SW 1271 (cell line): ENCODE results near the gene CAMKMT.

Experiments used
- DNase-seq, 2 experiments: peaks; one replicate each; lab custom pipeline; 2025; lab: John Stamatoyannopoulos, UW

The CAMKMT gene

DNA sequence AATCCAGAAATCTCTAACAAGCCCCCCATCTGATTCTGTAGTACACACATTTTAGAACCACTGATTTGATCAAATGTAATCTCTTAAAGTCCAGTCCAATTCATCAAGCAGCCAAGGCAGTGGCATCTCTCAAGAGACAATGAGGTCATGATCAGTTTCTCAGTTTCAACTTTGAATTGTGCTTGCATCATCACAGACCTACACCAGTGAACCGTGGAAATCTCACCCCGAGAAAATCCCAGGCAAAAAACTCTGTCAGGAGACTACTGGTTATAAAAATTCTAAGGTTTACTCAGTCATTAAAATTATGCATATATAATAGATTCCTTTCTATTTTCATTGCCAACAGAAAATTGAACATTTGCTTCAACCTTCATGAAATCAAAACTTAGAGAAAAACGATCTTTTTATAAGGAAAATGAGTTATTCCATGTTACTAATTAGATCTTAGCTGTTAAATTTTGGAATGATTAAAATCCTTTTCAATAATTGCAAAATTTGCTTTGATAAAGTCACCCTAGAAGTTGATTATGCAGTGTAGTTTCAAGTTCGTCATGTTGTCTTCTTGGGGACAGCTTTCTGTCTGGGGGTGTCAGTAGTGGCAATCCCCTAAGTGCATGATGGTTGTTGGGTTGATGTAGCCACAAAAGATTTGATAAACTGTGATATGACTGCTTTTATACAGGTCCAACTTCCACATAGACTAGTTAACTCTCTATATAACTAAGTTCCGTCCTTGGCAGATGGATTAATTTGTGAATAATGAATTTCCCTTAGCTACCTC, 235.0 kb downstream of the CAMKMT start:
- DNase-seq, result no peak

DNA sequence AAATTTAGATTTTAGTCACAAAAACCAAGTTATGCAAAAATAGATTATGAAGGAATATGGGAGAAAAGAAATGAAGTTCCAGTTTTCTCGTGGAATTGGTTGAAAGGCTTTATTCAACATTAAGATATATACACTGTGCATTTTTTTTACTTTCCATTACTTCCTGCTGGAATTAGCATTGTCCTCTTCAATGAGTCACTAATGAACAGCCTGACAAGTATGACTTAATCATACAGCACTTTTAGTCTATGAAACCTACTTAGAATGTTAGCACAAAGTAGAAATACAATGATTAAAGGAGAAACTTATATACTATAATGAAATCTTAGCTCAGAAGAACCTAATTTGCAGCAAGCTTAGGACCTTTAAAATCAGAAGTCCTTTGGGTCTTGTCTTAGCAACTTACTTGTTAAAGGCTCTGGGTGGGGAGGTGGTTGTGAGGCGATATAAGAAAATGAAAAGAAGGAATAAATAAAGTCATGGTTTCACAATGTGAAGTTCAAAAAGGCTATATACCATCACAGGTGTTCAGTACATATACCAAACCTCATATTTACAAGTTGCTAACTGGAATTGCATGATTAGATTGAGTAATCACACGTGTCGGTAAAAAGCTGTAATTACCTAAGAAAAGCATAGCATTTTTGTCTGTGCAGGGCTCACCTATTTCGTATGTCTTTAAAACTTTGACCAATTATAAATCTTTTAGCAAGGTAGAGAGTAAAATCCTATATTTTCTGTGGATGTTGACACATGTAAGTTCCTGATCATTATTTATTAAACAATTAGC, 236.8 kb downstream of the CAMKMT start:
- DNase-seq, result no peak

DNA sequence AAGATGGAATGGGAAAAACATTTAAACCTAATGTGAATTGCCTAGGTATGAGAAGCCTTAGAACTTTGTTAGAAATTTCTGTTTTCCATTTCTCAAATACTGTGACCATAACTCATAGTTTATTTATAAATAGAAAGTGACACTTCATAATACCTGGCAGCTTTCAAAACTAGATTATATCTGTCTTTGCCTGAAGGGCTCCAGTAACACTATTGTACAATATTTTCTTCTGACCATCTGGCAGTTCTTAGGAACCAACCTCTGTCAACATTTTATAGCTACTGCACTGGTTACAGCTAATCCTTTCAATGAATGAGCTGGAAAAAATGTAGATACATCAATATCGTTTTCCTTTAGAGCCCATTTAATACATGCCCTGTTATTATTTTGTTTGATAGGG, 237.4 kb downstream of the CAMKMT start:
- DNase-seq, result no peak

DNA sequence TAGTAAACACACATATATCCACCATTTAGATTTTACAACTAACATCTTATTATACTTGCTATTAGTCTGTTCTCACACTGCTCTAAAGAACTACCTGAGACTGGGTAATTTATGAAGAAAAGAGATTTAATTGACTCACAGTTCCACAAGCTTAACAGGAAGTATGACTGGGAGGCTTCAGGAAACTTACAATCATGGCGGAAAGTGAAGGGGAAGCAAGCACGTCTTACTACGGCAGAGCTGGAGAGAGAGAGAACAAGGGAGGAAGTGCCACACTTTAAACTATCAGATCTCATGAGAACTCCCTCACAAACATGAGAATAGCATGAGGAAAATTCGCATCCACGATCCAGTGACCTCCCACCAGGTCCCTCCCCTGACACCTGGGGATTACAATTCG, 240.7 kb downstream of the CAMKMT start:
- no peak for DNase-seq

DNA sequence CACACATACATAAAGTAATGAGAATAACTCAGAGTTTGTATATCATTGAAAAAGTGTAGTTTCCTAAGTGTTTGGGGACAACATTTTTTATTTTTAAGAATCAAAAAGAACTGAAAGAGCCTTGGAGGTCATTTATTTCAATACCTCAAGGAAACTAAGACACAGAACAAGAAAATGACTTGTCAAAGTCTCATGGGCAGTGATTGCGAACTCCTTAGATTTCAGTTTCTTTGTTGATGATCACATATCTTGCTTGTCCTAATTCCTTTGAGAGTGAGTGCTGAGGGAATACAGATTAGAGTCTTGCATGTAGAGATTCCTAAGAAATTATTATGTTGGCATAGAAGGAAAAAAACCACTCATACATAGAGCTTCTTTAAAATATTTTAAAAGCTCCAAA, 243.8 kb downstream of the CAMKMT start:
- no peak for DNase-seq

DNA sequence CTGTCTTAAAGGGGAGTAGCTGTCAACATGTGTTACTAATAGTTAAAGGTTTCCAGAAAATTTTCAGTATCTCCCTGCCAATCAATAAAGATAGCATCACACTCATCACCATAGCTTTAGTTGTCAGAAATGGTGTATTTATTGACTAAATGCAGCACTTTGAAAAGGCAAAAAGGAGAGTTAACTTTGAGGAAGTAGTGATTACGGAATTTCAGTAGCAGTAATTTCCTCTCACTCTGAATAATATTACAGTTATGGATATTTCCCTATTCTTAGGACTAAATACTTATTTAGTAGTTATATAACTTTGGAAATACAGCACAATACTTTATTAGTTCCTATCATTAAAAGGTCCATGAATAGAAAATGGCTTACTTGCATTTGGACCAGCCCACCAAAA, 250.5 kb downstream of the CAMKMT start:
- no peak for DNase-seq

DNA sequence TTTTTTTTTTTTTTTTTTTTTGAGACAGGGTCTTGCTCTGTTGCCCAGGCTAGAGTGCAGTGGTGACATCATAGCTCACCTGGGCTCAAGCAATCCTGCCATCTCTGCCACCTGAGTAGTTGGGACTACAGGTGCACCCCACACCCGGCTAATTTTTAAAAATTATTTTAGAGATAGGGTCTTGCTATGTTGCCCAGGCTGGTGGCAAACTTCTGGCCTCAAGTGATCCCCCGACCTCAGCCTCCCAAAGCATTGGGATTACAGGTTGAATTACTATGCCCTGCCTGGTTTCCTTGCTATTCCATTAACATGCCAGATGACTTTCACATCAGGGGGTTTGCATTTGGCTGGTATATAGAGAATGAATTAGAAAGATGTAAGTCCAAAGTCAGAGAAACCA, 253.2 kb downstream of the CAMKMT start:
- no peak for DNase-seq

DNA sequence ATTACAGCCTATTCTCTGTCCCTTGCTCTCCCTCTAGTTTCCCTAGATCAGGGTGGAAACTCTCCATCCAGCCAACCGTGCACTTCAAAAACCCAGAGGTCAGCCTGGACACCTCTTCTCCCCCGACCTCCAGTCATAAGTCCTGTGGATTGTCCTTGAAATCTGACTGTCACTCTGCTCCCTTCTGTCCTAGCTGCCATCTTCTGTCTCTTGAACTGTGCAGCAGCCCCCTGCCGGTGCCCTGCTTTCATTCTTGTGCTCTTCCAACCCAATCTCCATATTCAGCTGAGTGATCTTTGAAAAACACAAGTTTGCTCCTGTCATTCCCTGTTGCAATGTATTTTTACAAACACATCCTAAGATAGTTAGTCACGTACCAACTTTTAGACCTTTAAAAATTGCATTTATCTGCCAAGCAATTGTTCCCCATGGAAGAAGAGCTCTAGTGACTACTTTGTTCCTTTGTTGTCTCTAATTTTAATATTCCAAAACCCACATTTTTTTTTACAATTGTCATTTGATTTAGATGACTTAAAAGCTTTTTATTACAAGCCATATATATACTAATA, 254.3 kb downstream of the CAMKMT start:
- DNase-seq, result no peak

DNA sequence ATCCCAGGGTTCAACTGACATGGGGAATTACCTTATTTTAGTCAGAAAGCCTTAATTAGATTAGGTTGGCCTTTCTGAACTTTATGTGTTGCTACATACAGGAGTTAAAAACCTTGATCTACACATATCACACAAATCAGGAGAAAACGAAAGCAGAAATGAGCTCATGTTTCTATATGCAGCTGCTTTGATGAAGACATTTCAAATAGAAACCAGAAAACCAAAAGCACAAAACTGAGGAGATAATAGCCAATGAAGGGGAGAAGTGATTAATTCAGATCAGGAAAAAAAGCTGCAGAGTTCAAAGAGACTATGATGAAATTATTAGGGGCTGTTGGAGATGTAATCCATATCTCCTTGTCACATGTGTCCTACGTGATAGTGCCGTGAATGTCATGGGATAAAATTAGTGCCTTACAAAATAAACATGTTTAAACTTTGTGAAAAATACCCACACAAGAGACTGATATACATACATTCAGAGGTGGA, 255.0 kb downstream of the CAMKMT start:
- no peak for DNase-seq

DNA sequence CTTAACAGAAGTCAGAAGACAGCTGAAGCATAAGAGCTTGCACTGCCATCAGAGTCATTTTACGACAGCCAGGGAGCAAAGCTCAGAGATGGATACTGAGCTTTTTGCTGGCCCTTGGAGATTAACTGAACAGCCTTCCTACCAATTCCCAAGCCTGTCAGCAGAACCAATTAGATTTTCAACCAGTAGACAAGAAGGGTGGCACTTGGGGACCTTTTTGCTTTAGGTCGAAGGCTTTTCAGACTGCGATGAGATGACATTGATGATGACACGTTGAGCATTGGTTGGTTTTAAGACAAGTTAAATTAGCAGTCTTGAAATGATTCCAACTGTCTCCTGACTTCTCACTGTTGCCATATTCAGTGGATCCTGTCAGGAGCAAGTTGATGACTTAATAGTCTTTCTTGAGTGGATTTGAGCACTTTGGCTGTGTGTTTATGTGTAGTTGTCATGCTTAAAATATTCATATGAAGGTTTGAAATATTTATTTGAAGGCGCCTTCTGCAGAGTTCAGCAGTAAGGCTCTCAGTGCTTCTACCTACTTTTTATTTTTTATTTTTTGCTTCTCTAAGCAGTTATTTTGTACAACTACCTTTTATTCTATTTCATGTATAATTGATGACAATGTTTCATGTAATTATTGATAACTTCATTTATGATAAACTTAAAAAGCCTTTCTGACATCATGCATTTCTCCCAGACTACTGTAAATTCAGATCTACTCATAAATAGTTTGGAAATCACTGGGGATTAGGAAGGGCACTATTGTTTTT, 256.7 kb downstream of the CAMKMT start:
- no peak for DNase-seq

DNA sequence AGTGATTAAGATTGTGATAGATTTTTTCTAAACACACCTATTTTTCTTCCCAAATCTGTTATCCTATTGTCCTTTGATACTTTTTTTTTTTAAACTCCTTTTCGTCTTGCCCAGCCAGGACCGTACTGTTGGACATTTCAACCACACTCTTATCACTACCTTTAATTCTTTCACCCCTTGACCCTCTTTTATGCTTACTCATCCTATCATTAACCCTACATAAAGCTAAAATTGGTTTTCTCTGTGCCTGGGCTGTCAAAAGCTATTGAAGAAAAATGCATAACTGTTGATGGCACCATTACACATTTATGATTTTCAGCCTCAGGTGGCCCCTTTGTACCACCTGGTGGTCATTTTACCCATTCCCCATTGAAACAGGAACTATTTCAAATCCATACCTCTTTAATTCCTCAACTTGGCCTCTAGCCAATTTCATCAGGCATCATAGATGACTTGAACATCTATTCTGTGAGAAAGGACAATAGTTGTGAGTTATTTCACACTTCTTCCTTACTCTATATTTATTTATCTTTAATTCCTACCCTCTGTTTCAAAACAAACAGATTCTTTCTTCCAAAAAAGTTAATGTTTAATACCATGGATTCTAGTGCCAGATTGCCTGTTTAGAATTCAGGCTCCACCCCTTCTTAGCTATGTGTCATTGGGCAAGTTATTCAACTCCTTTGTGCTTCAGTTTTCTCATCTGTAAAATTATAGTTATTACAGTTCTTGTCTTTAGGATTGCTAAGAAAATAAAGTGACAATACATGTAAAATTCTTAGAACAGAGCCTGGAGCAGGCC, 258.6 kb downstream of the CAMKMT start:
- no peak for DNase-seq

DNA sequence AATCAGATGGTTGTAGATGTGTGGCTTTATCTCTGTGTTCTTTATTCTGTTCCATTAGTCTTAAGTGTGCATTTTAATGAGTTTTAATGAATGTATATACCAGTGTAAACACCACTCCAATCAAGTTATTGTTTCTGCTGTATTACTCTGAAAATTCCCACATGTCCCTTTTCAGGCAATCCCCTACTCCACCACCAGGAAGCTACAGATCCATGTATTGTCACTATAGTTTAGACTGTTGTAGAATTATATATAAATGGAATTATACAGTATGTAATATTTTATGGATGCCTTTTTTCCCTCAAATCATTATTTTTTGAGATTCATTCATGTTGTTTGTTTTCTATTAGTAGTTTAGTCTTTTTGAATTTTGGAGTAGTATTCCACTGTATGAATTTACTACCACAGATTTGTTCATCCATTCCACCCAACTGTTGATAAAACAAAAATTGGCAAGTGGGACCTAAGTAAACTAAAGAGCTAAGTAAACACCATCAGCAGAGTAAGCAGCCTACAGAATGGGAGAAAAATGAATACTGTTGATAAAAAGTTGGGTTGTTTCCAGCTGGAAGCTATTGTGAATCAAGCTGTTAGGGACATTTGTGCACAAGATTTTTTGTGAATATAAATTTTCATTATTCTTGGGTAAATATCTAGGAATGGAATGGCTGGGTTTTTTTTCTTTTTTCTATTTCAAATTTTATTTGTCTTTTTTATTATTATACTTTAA, 262.0 kb downstream of the CAMKMT start:
- DNase-seq, result no peak

DNA sequence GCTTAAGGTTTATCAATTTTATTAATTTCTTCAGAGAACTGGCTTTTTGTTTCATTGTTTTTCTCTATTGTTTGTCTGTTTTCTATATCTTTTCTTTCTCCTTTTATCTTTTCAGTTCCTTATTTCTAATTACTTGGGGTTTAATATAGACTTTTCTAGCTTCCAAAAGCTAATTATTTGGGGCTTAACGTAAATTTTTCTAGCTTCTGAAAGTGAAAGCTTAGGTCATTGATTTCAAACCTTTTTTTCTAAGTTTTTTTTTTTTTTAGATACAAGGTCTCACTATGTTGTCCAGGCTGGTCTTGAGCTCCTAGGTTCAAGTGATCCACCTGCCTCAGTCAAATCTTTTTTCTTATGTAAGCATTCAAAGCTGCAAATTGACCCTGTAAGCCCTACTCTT, 266.6 kb downstream of the CAMKMT start:
- no peak for DNase-seq

DNA sequence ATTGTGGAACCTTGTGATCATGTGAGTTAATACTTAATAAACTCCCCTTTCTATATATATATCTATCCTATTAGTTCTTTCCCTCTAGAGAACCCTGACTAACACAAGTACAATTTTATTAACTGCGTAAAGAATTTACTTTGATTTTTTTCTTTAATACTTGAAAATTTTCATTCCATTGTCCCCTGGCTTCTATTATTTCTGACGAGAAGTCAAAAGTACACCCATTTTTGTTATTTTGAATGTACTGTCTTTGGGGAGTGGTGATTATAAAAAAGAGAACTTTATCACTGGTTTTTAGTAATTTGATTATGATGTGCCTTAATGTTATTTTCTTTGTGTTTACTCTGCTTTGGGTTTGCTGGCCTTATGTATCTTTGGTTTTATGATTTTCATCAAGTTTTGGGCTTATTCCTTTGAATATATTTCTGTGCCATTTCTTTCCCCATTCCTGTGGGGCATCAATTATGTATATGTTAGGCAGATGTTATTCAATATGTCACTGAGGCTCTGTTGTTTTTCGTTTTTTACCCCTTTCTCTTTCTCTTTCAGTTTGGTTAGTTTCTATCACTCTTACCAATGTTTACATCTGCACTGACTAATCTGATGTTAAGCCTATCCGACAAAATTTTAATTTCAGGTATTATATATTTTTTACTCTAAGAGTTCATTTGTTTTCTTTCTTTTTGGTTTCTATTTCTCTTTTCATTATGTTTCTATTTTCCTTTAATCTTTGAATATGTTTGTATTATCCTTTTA, 271.4 kb downstream of the CAMKMT start:
- DNase-seq, result no peak

DNA sequence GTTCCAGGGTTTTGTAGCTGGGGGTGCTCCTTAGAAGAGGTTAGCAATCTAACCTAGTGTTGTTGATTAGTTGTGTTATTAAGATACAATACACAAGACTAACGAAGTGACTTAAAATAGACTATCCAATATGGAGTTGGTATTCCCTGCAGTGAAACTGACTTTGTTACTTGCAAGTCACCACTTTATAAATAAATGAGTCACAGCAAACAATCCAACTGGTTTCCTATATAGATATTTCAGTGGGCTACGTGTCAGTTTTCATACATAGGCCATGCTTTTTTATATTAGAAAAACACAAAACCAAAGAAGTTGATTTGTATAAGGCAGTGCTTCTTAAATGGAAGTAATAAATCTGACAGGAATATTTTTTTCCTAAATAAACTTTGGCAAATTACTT, 274.0 kb downstream of the CAMKMT start:
- no peak for DNase-seq

DNA sequence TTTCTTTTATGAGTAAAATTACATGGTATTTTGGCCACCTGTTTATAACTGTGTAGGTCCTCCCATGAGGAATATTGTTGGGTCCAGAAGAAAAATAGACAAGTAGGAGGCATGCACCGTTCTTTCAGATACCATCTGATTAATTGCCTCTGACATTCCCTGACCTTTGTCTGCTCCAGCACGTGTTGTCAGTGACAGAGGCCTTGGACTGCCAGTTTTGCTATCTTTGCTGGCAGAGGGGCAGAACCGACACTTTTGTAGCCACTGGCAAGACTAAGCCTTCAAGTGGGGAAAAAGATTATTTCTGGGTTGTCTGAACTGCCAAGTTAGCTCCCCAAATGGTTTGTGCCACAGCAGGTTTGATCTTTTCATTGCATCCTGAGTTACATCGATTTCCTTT, 276.9 kb downstream of the CAMKMT start:
- DNase-seq, result no peak

DNA sequence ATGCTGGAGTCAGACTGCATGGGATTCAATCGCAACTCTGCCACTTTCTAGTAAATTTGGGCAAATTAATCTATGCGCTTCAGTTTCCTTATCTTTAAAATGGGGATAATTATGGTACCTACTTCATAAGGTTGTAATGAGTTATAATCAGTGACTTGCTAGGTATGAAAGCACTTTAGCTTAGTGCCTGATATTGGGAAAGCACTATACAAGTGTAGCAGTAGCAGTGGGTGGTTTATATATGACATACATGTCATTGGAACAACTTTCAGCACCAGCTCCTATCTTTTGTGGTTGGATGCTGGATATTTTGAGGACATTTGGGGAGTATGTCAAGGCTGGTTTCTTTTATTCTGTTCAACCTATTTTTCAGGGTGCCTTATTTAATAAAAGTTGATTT, 277.7 kb downstream of the CAMKMT start:
- DNase-seq, result no peak

DNA sequence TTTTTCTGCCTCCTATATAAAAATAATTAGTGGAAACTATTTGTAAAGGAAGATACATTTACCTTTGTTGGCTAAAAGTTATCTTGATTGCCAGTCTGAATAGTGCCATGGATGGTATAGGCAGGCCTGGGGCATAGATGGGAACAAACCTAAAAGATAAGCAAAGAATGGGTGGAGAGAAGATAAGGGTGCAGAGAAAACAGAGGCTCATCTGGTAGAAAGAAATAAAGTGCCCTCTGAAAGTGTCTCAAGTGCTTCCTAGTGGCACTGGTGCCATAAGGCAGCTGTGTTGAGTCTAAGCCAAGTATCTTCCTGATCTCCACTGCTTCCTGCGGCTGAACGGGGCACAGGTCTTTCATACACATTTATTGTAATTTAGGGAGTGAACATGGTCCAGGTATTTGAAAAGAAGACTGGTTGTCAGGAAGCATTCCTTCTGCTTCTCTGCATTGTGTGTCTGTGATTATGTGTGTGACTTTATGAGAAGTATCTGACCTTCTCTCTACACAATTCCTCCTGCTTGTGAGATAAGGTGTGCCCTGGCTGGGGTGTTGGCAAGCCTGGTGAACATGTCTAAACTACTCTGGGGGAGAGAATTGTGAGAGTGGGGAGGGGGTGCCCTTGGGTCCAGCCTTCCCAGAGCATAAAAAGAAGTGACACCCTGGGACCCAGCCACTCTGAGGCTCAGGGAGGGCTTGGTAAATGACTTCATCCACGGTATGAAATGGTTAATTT, 280.5 kb downstream of the CAMKMT start:
- no peak for DNase-seq

DNA sequence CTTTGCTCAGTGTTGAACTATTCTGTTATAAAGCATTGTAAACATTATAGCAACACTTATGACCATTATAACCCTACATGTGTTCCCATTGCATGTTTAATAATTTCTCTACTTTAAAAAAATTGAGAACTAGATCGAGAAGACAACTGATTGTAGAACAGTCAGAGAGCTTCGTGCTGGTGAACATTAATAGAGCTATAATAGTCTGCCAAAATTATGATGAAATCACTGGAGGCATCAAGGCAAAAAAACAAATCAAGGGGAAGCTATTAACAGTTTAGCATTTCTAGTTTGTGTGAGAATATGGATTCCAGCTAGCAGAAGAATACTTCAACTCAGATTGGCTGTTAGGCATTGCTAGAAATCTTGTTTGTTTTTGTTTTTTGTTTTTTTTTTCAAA, 284.2 kb downstream of the CAMKMT start:
- no peak for DNase-seq
